Omental fat pad (tissue), 4 donors: ENCODE measurements around the gene LRRC15. TPM values are rescaled to one million over a fixed set of nuclear protein-coding genes. Genes with fewer than 3 reads are reported as not detected.

ENCODE experiments used
- ATAC-seq: fragments of 150-250 bp; one replicate; pipeline ENCODE4 v1.9.1; 2016; ENCODE audit warnings: mild to moderate bottlenecking, moderate library complexity; ENCODE audit not compliant: low FRiP score
- DNase-seq: peaks from one replicate; pipeline ENCODE4 v3.0.0-alpha.2; 2019; ENCODE audit warnings: low spot score
- CTCF ChIP-seq, 3 donors: fragments of 450-650 bp; IDR thresholded peaks; one replicate each; pipeline ENCODE4 v1.5.1; 2016 to 2017; ENCODE audit warnings: antibody characterized with exemption in 3 of 3, mild to moderate bottlenecking in 3 of 3, moderate library complexity in 2 of 3
- total RNA-seq, 4 donors: library from RNA; depleted of rRNA; stranded (reverse); fragments of >200 nt; gene quantifications; one replicate each; pipeline ENCODE4 v1.1.0, GENCODE V29; 2016

LRRC15 gene
- total RNA-seq, 4 donors from 2014 or later = 0.12 to 0.37 (median 0.13) TPM; not detected in 1

GRCh38 chr3:194395778-194396538 is 26.4 kb upstream of the LRRC15 start:
- DNase-seq (no peak), ATAC-seq (peak; percentile 69)
- TF ChIP-seq CTCF (IDR thresholded peaks at IDR 0.05) = no peak

- DNase-seq = no peak
- no peak for TF ChIP-seq CTCF (IDR thresholded peaks at IDR 0.05)
- no peak for ATAC-seq
Measured at GRCh38 chr3:194395212-194395611, 25.7 kb upstream of the LRRC15 start.

GRCh38 chr3:194392576-194392975 is 23.0 kb upstream of the LRRC15 start:
- no peak for ATAC-seq
- no peak for TF ChIP-seq CTCF (IDR thresholded peaks at IDR 0.05)
- no peak for DNase-seq

- TF ChIP-seq CTCF (IDR thresholded peaks at IDR 0.05) = no peak
- DNase-seq = no peak
- no peak for ATAC-seq
Measured at GRCh38 chr3:194390835-194391234, 21.3 kb upstream of the LRRC15 start.

GRCh38 chr3:194389269-194389668 is 19.7 kb upstream of the LRRC15 start:
- DNase-seq (no peak), ATAC-seq (no peak)
- no peak for TF ChIP-seq CTCF (IDR thresholded peaks at IDR 0.05)

- no peak for ATAC-seq
- TF ChIP-seq CTCF (IDR thresholded peaks at IDR 0.05) = no peak
- no peak for DNase-seq
Measured at GRCh38 chr3:194387926-194388418, 18.4 kb upstream of the LRRC15 start.

- ATAC-seq = no peak
Measured at GRCh38 chr3:194387276-194387675, 17.7 kb upstream of the LRRC15 start.

More at GRCh38 chr3:194387276-194387675, 17.7 kb upstream of the LRRC15 start:
- DNase-seq = no peak
- TF ChIP-seq CTCF (IDR thresholded peaks at IDR 0.05) = no peak
